HepG2 (cell line): Measurements from ENCODE around the gene PGAP1. TPM values are rescaled to one million over a fixed set of nuclear protein-coding genes. Genes with fewer than 3 reads are reported as not detected.
A peak's percentile ranks its signal among the peaks of the same experiment; 100 is the strongest.

ENCODE experiments used
- ATAC-seq: fragments of 200-7000 bp; cut with Tn5 transposase; 3 replicates; pipeline ENCODE4 v1.9.1; 2020; ENCODE audit warnings: mild to moderate bottlenecking, moderate library complexity
- BruUV-seq: library from RNA; stranded (reverse); fragments of 400-500 nt; replicated peaks from 2 replicates; lab custom pipeline; 2021; lab: Mats Ljungman, UMichigan
- CTCF ChIA-PET: fragments of 300-600 bp; formaldehyde crosslinking; extraction: SDS; loops from one replicate; lab custom pipeline; 2021; ENCODE audit warnings: low total read pairs, inconsistent platforms, low intra/inter-chr PET ratio; lab: Yijun Ruan, JAX
- POLR2A ChIA-PET: fragments of 350-600 bp; sonication (Branson Sonifier 250); formaldehyde crosslinking; loops from one replicate; lab custom pipeline; 2020; ENCODE audit warnings: antibody characterized with exemption, inconsistent platforms; lab: Yijun Ruan, JAX
- DNase-seq: peaks from one replicate; pipeline ENCODE4 v3.0.0-alpha.2; 2015; ENCODE audit warnings: low spot score
- FAIRE-seq: peaks from 3 replicates; lab custom pipeline; 2011; peaks lifted over from hg19 to GRCh38; lab: Jason Lieb, UNC
- H2AFZ ChIP-seq: one replicate; pipeline ENCODE4 v1.6.1; 2011; ENCODE audit warnings: low read length, inconsistent platforms
- H3K27ac ChIP-seq: fragments of 300-600 bp; 3 replicates; pipeline ENCODE4 v1.8.0; 2011; ENCODE audit warnings: mixed run types, mild to moderate bottlenecking, mixed read lengths, low read length, inconsistent platforms; ENCODE audit not compliant: insufficient read depth; ENCODE audit errors: extremely low read length
- H3K27me3 ChIP-seq, 2 experiments: fragments of 200-600 bp in 1 of 2; 2 replicates in 1 of 2; 3 replicates in 1 of 2; pipeline versions ENCODE4 v1.6.0 to v1.8.0; 2011; ENCODE audit warnings: low read length in 2 of 2, mild to moderate bottlenecking in 2 of 2, moderate library complexity in 2 of 2, inconsistent platforms in 1 of 2; ENCODE audit not compliant: insufficient read depth in 2 of 2, control insufficient read depth in 1 of 2
- H3K36me3 ChIP-seq, 2 experiments: fragments of 200-600 bp in 1 of 2; replicated peaks in 1 of 2; 2 replicates in 1 of 2; 3 replicates in 1 of 2; pipeline versions ENCODE4 v1.5.1 to v1.8.0; 2011; ENCODE audit warnings: low read length in 2 of 2, inconsistent platforms in 1 of 2; ENCODE audit not compliant: insufficient read depth in 2 of 2, control insufficient read depth in 1 of 2
- H3K4me1 ChIP-seq: 2 replicates; pipeline ENCODE4 v1.5.1; 2012; ENCODE audit warnings: low read length, inconsistent platforms; ENCODE audit not compliant: insufficient read depth
- H3K4me2 ChIP-seq: 2 replicates; pipeline ENCODE4 v1.6.0; 2011; ENCODE audit warnings: low read depth, low read length, inconsistent platforms
- H3K4me3 ChIP-seq, 3 experiments: fragments of 200-600 bp in 1 of 3; sonication (generic), shearing (Covaris generic) in 1 of 3; replicated peaks in 1 of 3; 2 replicates each; pipeline ENCODE4 v1.5.1; 2011 to 2016; ENCODE audit warnings: low read length in 3 of 3, inconsistent platforms in 2 of 3, low read depth in 2 of 3, mild to moderate bottlenecking in 2 of 3, control low read depth in 1 of 3, mixed read lengths in 1 of 3; ENCODE audit not compliant: insufficient read depth in 1 of 3
- H3K79me2 ChIP-seq: one replicate; pipeline ENCODE4 v1.6.1; 2011; ENCODE audit warnings: low read length, inconsistent platforms; ENCODE audit not compliant: insufficient read depth
- H3K9ac ChIP-seq: 2 replicates; pipeline ENCODE4 v1.6.0; 2011; ENCODE audit warnings: mild to moderate bottlenecking, low read depth, low read length, inconsistent platforms; ENCODE audit not compliant: insufficient read depth
- H3K9me3 ChIP-seq: 2 replicates; pipeline ENCODE4 v1.5.1; 2012; ENCODE audit warnings: mild to moderate bottlenecking, low read length
- H4K20me1 ChIP-seq: 2 replicates; pipeline ENCODE4 v1.6.0; 2011; ENCODE audit warnings: inconsistent platforms, mild to moderate bottlenecking, low read length, moderate library complexity; ENCODE audit not compliant: insufficient read depth
- ARHGAP35 ChIP-seq: sonication (generic); formaldehyde crosslinking; IDR thresholded peaks from 2 replicates; pipeline ENCODE4 v1.9.0; 2022; ENCODE audit warnings: mild to moderate bottlenecking, inconsistent platforms, moderate library complexity, missing genetic modification reagents, borderline replicate concordance
- BHLHE40 ChIP-seq: IDR thresholded peaks from 2 replicates; pipeline ENCODE4 v1.6.1; 2011; ENCODE audit warnings: low read length, improper control_type of control experiment
- CENPT ChIP-seq: sonication (generic); formaldehyde crosslinking; IDR thresholded peaks from 2 replicates; pipeline ENCODE4 v1.8.0; 2022; ENCODE audit warnings: low read depth, mild to moderate bottlenecking, moderate library complexity, missing genetic modification reagents
- E2F2 ChIP-seq: sonication (generic); formaldehyde crosslinking; IDR thresholded peaks from 2 replicates; pipeline ENCODE4 v1.4.0; 2020; ENCODE audit warnings: missing genetic modification reagents, borderline replicate concordance
- GATAD2A ChIP-seq: IDR thresholded peaks from 2 replicates; pipeline ENCODE4 v1.6.1; 2016
- KLF6 ChIP-seq: IDR thresholded peaks from 2 replicates; pipeline ENCODE4 v1.8.0; 2016; ENCODE audit warnings: missing biosample characterization, missing genetic modification reagents
- MXI1 ChIP-seq: IDR thresholded peaks from 3 replicates; pipeline ENCODE4 v1.6.1; 2012; ENCODE audit warnings: low read depth, low read length, inconsistent platforms, borderline replicate concordance
- PAWR ChIP-seq: sonication (generic); formaldehyde crosslinking; IDR thresholded peaks from 2 replicates; pipeline ENCODE4 v1.4.0; 2020; ENCODE audit warnings: missing genetic modification reagents, mild to moderate bottlenecking, borderline replicate concordance
- RBAK ChIP-seq: sonication (generic); formaldehyde crosslinking; IDR thresholded peaks from 2 replicates; pipeline ENCODE4 v1.5.1; 2020; ENCODE audit warnings: mild to moderate bottlenecking, missing genetic modification reagents
- SPEN ChIP-seq: sonication (generic); formaldehyde crosslinking; IDR thresholded peaks from 2 replicates; pipeline ENCODE4 v1.5.1; 2020; ENCODE audit warnings: low read depth, mild to moderate bottlenecking, missing genetic modification reagents
- ZBTB25 ChIP-seq: IDR thresholded peaks from 2 replicates; pipeline ENCODE4 v1.6.1; 2018; ENCODE audit warnings: missing genetic modification reagents
- ZC3H4 ChIP-seq: sonication (generic); formaldehyde crosslinking; IDR thresholded peaks from 2 replicates; pipeline ENCODE4 v1.4.0; 2020; ENCODE audit warnings: missing genetic modification reagents, borderline replicate concordance
- ZFP90 ChIP-seq: sonication (generic); formaldehyde crosslinking; IDR thresholded peaks from 2 replicates; pipeline ENCODE4 v1.8.0; 2022; ENCODE audit warnings: missing genetic modification reagents, mild to moderate bottlenecking, inconsistent platforms, borderline replicate concordance
- ZNF124 ChIP-seq: sonication (generic); formaldehyde crosslinking; IDR thresholded peaks from 2 replicates; pipeline ENCODE4 v1.4.0; 2020; ENCODE audit warnings: missing genetic modification reagents
- ZNF280D ChIP-seq: sonication (generic); formaldehyde crosslinking; IDR thresholded peaks from 2 replicates; pipeline ENCODE4 v1.5.1; 2020; ENCODE audit warnings: mild to moderate bottlenecking, missing genetic modification reagents
- ZNF569 ChIP-seq: sonication (generic); formaldehyde crosslinking; IDR thresholded peaks from 2 replicates; pipeline ENCODE4 v1.5.0; 2020; ENCODE audit warnings: mild to moderate bottlenecking, missing genetic modification reagents, moderate library complexity, borderline replicate concordance
- ZNF616 ChIP-seq: sonication (generic); formaldehyde crosslinking; IDR thresholded peaks from 2 replicates; pipeline ENCODE4 v1.5.0; 2020; ENCODE audit warnings: low read depth, mild to moderate bottlenecking, missing genetic modification reagents
- ZNF703 ChIP-seq: sonication (generic); formaldehyde crosslinking; IDR thresholded peaks from 2 replicates; pipeline ENCODE4 v1.5.1; 2020; ENCODE audit warnings: missing genetic modification reagents, mild to moderate bottlenecking, moderate library complexity, borderline replicate concordance
- WGBS: methylation state at CpG from one replicate; pipeline ENCODE4 v1.1.6; 2017; ENCODE audit warnings: low lambda C conversion rate; 5-methylcytosine and 5-hydroxymethylcytosine counted together
- in situ Hi-C: cut with HindIII; loops from 2 replicates; pipeline ENCODE4 v1.10.0; 2017; ENCODE audit warnings: low pct_unique_long_range_greater_than_20kb; ENCODE audit not compliant: extremely low pct_ligation_motif_present
- intact Hi-C: fragments of 100-400 bp; cut with micrococcal nuclease; formaldehyde crosslinking; loops from one replicate; pipeline ENCODE4 v1.10.0; 2022; ENCODE audit not compliant: unreplicated experiment
- polyA plus RNA-seq, 8 experiments: library from polyadenylated mRNA; depleted of rRNA in 3 of 8; stranded (reverse) in 7 of 8; unstranded in 1 of 8; fragments of >200 nt; fragmentation: Illumina TruSeq in 4 of 8; extraction: Trizol in 4 of 8; gene quantifications; 2 replicates each; pipeline versions ENCODE4 v1.2.1 to v1.2.3, GENCODE V29; 2011 to 2016; ENCODE audit warnings: low read depth in 4 of 8, missing spikeins in 1 of 8, mixed read lengths in 1 of 8; ENCODE audit not compliant: insufficient read depth in 1 of 8
- total RNA-seq, 5 experiments: library from RNA; depleted of rRNA; stranded (reverse); fragments of >200 nt; fragmentation: Illumina TruSeq; extraction: Trizol; gene quantifications; 2 replicates each; pipeline ENCODE4 v1.2.3, GENCODE V29; 2016; ENCODE audit warnings: low read depth in 1 of 5

PGAP1 gene
- total and polyA plus RNA-seq, 2 of the 13 experiments (the other 11 are each of a cell fraction or from before 2014, with no cell fraction given) = 4.1 to 6.4 TPM

GRCh38 chr2:196913691-196914090 lies 12.8 kb downstream of the PGAP1 start:
- peaks cover 6 to 29% of the 10 kb centered on the region in 2 experiments for H3K36me3 ChIP-seq
- DNase-seq (no peak), FAIRE-seq (no peak), ATAC-seq (no peak)
- H3K27ac ChIP-seq = no peak overlapping the region
- no peaks in the 10 kb centered on the region for H3K9me3 ChIP-seq
- BruUV-seq = TSS peak; percentile 12
- no peak overlapping the region for H3K4me3 ChIP-seq
- TF ChIP-seq BHLHE40 (no peak), ZNF616 (CRISPR knock-in tag) (no peak), SPEN (no peak), ARHGAP35 (no peak), ZC3H4 (no peak), ZNF280D (CRISPR knock-in tag) (no peak), ZNF569 (no peak), ZNF703 (no peak), ZNF124 (CRISPR knock-in tag) (no peak), KLF6 (CRISPR knock-in tag) (no peak), PAWR (CRISPR knock-in tag) (no peak), MXI1 (no peak), RBAK (CRISPR knock-in tag) (no peak), CENPT (no peak), ZFP90 (no peak), ZBTB25 (no peak), GATAD2A (no peak), E2F2 (CRISPR knock-in tag) (no peak)
- no peaks in the 10 kb centered on the region for H3K79me2 ChIP-seq
- POLR2A ChIA-PET = no interaction called here
- H3K4me2 ChIP-seq = no peak overlapping the region
- no peaks in the 10 kb centered on the region for H3K4me1 ChIP-seq
- no peak overlapping the region for H2AFZ ChIP-seq
- WGBS = 100% methylated on average over 1 of the region's 1 CpG
- in situ Hi-C loops = no loop called here
- no peak overlapping the region for H3K9ac ChIP-seq
- H4K20me1 ChIP-seq = no peaks in the 10 kb centered on the region
- intact Hi-C loops = no loop called here
- no peaks in the 10 kb centered on the region for H3K27me3 ChIP-seq
- CTCF ChIA-PET = no interaction called here
